ENCODE measurements around the gene DDC.
"Not testable (repeated sequence)": the region's sequence is repeated elsewhere in the genome, so short reads cannot be mapped to it uniquely, and the experiment has no call there.

DDC gene

DNA sequence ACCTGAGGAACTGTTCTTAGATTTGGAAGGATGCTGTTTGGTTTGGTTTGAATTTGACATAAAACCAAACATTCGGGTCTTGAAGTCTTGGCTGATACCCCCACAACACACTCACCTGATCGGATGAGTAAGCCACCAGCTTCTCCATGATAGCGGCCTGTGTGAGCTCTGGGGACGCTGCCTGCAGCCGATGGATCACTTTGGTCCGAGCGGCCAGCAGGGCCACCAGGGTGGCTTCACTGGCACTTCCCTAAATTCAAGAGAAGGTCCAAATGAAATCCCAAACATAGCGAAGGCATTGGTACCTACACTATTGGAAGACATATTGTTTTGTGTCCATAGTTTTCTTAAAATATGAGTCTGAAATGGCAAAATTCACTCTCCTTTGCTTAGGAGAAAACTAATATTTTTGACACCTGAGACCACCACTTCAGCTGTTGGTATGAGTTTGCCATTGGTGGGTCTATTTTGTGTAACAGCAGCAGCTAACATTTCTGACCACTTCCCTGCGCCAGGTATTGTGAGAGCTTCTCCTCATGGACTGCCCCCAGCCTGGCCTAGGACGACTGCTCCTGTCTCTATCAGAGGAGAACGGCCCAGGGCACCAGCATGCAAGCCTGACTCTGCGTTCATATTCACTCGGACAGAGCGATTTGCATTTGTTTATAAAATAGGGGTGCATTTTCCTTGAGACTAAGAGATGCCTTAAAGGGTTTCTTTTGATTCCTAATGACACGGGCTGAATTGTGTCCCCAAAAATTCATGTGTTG is 35.9 kb downstream of the DDC start:
- in situ Hi-C loops (cut with MboI; ENCODE audit: low sequenced_read_pairs): no loop called here

GRCh38 chr7:50528266-50529092 is 36.7 kb downstream of the DDC start:
- in situ Hi-C loops (cut with MboI; ENCODE audit: low sequenced_read_pairs): no loop called here

- in situ Hi-C loops (cut with MboI; ENCODE audit: low sequenced_read_pairs): not testable (repeated sequence)
Measured at GRCh38 chr7:50519350-50519749, 45.9 kb downstream of the DDC start.

GRCh38 chr7:50513166-50513871 is 51.9 kb downstream of the DDC start:
- in situ Hi-C loops (cut with MboI; ENCODE audit: low sequenced_read_pairs): no loop called here

DNA sequence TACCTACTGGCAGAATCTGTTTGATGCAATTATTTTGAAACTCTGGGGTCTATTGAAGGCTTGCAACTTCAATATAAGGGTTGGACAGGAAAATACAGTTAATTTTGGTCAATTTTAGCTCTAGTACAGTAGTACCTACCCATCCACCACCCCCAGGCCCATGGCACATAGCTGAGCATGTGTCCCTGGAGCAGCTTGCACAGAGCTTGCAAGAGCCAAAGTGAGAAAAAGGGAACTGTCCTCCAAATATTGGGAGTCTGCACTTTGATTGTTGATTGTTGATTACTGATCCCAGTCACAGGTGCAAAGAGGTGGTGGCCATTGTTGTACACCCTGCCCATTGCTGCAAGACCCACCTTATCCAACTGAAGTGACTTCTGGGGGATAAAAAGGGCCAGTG is 52.8 kb downstream of the DDC start:
- in situ Hi-C loops (cut with MboI; ENCODE audit: low sequenced_read_pairs): no loop called here

GRCh38 chr7:50509459-50509858 is 55.7 kb downstream of the DDC start:
- in situ Hi-C loops (cut with MboI; ENCODE audit: low sequenced_read_pairs): no loop called here

GRCh38 chr7:50508471-50508943 is 56.7 kb downstream of the DDC start:
- in situ Hi-C loops (cut with MboI; ENCODE audit: low sequenced_read_pairs): no loop called here

- in situ Hi-C loops (cut with MboI; ENCODE audit: low sequenced_read_pairs): no loop called here
Measured at GRCh38 chr7:50507898-50508470, 57.2 kb downstream of the DDC start.

- in situ Hi-C loops (cut with MboI; ENCODE audit: low sequenced_read_pairs): no loop called here
Measured at GRCh38 chr7:50505553-50506210, 59.5 kb downstream of the DDC start.

GRCh38 chr7:50504646-50505546 is 60.3 kb downstream of the DDC start:
- in situ Hi-C loops (cut with MboI; ENCODE audit: low sequenced_read_pairs): no loop called here

DNA sequence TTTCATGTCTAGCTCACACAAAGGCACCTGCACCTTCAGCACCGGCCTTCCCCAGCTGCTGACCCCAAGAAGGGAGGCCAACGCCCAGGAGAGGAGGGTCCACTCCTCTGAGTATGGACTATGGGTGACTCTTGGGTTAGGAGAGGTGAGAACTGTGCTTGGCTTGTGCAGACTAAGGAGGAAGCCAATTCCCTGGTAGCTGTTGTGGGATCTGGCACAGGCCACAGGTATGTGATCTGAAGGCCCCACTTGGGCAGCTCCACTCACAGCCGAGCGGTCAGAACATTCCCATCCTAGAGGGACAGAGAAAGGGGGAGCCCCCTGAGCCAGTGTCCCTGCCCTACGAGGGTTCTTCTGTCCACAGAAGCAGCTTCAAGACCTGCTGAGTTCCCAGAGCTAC is 62.3 kb downstream of the DDC start:
- in situ Hi-C loops (cut with MboI; ENCODE audit: low sequenced_read_pairs): no loop called here

- in situ Hi-C loops (cut with MboI; ENCODE audit: low sequenced_read_pairs): no loop called here
Measured at GRCh38 chr7:50502001-50502684, 63.1 kb downstream of the DDC start.

- in situ Hi-C loops (cut with MboI; ENCODE audit: low sequenced_read_pairs): no loop called here
Measured at GRCh38 chr7:50499092-50499491, 66.1 kb downstream of the DDC start.

DNA sequence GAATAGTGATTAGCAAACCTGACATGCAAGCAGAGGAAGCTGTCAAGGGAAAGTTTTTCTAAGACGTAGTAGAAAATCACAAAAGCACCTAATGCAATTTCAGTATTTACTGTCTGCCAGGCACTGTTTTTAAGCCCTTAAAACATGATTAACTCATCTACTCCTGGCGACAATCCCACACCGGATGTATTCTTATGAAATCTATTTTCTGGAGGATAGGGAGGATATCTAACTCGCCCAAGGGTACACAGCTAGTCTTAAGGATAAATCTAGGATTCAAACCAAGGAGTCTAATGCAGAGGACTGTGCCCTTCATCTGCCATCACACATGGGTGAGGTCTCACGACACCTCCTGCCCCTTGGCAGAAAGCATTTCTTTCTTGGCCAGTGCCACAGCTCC is 67.2 kb downstream of the DDC start:
- in situ Hi-C loops (cut with MboI; ENCODE audit: low sequenced_read_pairs): no loop called here

DNA sequence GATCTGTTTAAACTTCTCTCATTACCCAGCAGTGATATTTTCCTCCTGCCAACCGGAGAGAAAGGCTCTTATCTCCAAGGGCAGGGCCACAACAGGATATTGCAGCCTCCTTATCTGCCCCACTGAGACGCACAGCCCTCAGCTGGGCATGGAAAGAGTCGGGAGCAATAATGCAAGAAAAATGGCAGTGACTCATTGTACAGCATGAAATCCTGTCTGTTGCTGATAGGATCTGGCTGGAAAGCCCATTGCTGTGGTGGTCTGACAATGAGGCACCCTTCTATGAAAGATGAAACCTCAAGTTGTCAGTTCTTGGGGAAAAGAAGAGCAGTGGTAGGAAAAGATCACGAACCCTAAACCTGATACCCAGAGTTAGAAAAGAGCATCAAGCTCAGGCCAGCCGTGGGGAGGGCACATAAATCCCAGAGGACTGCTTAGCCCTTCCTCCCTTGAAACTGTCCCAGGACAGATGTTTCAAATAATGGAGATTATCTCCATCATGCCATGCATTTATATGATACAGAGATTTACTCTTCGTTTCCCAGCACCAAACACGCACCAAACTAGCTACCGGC is 68.0 kb downstream of the DDC start:
- in situ Hi-C loops (cut with MboI; ENCODE audit: low sequenced_read_pairs): no loop called here

GRCh38 chr7:50496569-50496968 is 68.6 kb downstream of the DDC start:
- in situ Hi-C loops (cut with MboI; ENCODE audit: low sequenced_read_pairs): no loop called here

DNA sequence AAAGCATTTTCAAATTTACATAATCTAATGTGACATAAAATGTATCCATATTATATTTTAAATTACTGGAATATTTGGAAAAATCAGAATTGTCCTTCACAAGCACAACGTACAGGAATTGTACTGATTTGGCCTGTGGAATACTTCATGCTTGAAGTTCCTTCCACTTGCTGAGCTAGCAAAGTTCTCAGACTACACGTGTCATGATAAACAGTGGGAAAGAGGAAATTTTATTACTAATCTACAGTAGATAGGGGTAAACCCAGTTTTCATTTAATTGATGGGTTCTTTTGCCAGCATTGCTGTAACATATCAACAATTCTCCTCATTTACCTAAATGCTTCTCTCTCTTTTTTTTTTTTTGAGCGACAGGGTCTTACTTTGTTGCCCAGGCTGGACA is 69.5 kb downstream of the DDC start:
- in situ Hi-C loops (cut with MboI; ENCODE audit: low sequenced_read_pairs): no loop called here

- in situ Hi-C loops (cut with MboI; ENCODE audit: low sequenced_read_pairs): no loop called here
Measured at GRCh38 chr7:50492770-50493519, 72.3 kb downstream of the DDC start.

Measured in HL-60/S4 (cell line).